Germinal center (tissue), 1 donor: ENCODE measurements around the gene CNTN1.

Experiments used
- DNase-seq: peaks from one replicate; pipeline ENCODE4 v3.0.0; 2012; ENCODE audit warnings: mixed read lengths, low spot score

The CNTN1 gene

GRCh38 chr12:40853221-40853620, 161.0 kb downstream of the CNTN1 start:
- no peak for DNase-seq

- no peak for DNase-seq
Observed at GRCh38 chr12:40854604-40855003, 162.4 kb downstream of the CNTN1 start.

DNA sequence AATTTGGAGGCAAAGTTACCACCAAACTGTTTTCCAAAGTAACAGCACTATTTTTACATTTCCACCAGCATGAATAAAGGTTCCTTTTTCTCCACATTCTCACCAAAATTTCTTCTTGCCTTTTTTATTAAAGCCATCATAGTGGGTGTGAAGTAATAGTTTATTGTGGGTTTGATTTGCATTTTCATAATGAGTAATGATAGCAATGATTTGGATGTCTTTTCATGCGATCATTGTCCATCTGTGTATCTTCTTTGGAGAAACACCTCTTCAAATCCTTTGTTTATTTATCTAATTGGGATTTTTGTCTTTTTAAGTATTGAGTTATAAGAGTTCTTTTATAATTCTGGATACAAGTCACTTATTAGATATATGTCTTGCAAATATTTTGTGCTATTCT, 172.7 kb downstream of the CNTN1 start:
- DNase-seq, result no peak

DNA sequence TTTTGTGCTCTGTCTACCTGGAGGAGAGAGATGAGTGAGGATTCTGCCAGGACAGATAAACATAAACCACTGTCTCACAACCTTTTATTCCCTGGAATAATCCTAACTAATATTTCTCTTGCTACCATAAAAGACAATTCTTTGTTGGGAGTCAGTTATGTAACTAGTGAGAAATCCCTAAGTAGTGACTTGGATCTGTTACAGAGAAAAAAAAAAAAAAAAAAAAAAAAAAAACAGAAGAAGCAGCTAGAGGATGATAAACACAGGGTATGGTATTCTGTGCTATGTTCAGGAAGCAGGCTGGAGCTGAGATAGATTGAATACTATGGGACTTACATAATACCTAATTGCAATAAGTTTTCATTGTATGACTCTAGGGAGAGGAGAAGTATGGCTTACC, 178.7 kb downstream of the CNTN1 start:
- DNase-seq, result no peak

GRCh38 chr12:40874868-40875267, 182.6 kb downstream of the CNTN1 start:
- no peak for DNase-seq

DNA sequence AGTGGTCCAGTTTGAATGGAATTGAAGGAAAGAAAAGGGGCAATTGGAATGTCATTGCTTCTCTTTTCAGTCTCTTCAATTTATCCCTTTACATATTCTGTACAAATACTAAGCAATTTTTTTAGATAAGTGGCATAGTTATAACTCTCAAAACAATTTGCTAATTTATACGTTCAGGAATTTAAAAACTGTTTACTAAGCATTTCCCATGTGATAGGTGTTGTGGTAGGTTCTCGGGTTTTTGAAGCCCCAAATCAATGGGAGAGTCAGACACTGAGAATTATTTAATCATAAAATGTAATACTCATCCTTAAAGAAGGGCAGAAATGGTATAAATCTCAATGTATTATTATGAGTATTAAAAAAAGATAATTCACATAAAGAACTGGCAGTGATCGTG, 197.1 kb downstream of the CNTN1 start:
- DNase-seq, result no peak

GRCh38 chr12:40892528-40892927, 200.3 kb downstream of the CNTN1 start:
- no peak for DNase-seq

DNA sequence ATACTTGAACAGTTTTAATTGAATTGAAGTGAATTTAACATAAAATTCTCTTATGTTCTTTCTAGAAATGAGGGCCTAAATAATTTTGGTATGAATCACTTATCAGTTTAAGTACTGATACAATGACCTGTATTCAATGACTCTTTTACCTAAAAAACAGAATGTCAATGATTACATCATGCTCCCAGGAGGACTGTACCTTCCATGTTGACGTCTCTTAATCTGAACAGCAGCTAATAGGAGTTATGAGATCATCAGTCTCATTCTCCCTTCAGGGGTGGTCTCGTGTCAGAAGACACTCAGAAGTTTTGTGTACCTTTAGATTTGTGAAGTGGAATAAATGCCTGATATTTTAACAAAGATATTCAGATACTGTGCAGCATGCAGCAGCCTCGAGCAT, 206.3 kb downstream of the CNTN1 start:
- no peak for DNase-seq

DNA sequence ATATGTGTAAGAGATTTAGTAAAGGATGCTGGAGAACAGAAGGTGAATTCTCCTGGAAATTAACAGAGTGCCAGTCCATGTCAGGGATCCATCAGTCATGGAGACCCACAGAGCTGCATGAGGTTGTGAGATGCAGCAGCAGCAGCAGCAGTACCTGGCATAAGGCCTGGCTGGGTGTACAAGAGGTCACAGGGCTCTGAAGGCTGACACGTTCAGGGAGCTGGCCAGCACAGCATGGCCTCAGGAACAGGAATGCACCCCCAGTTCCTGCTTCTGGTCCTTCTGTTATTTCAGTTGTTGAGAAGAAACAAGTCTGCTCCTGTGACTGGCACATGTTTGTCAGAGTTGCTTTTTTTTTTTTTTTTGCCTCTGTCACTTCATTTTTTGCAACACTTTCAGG, 210.8 kb downstream of the CNTN1 start:
- DNase-seq, result no peak

GRCh38 chr12:40907115-40907527, 214.9 kb downstream of the CNTN1 start:
- DNase-seq, result no peak

GRCh38 chr12:40911676-40912075, 219.4 kb downstream of the CNTN1 start:
- DNase-seq, result no peak

DNA sequence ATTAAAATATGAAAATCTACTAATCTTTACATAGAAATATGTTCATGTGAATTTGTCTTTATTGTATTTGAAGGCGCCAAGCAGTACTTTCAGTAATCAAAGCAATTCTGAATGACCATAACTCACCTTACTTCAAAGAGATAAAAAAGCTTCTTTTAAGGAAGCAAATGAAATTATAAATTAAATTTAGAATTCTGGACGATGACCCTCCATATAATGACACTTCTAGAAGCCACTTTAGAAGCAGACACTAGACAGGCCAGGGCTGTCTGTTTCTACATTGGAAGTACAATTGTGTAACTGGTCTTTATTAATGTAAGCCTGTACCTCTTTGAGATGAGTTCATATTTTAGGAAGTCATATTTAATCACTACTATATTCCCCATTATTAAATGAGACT, 222.9 kb downstream of the CNTN1 start:
- DNase-seq, result no peak

DNA sequence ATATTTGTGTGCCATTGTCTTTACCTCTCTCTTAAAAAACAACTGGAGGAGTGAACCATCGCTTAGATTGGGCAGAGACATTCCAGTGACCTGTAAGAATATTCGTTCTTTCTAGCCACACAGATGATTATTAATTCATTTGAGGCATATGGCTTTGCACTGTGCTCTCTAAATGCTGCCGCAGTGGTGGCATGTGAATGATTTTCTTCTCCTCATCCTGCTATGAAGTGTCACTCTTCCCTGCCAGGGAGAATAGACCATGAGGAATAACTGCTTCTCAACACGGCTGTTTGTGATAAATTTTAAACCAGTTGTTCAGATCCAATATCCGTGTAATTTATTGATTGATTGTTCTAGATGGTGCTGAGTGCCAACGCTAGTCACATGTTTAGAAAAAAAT, 225.3 kb downstream of the CNTN1 start:
- DNase-seq, result no peak

DNA sequence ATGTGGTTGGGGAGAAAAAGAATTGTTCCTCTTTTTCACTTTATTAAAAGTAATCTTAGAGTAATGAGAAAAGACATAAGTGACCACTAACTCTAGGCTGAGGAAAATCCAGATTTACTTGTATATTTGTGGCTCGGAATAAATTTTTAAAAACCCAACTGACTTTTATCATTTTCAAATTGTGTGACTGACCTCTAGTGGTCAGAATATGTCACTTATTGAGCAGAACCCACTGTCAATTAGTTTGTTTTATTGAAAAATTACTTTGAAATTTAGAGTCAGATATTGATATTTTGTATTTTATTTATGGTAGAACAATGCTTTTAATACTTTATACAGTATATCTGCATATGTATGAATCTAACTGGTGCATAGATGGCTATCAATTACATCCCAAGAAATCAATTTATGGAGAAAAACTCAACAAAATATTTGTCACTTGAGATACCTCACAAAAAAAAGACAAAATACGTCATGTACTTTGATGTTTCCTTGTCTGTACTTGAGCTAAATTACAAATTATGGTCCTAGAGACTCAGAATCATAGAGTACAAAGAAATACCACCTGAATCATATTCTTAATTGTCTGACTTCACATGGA, 229.4 kb downstream of the CNTN1 start:
- DNase-seq, result peak; percentile 2

- no peak for DNase-seq
Observed at GRCh38 chr12:40937891-40938290, 245.7 kb downstream of the CNTN1 start.

GRCh38 chr12:40942326-40942725, 250.1 kb downstream of the CNTN1 start:
- no peak for DNase-seq

DNA sequence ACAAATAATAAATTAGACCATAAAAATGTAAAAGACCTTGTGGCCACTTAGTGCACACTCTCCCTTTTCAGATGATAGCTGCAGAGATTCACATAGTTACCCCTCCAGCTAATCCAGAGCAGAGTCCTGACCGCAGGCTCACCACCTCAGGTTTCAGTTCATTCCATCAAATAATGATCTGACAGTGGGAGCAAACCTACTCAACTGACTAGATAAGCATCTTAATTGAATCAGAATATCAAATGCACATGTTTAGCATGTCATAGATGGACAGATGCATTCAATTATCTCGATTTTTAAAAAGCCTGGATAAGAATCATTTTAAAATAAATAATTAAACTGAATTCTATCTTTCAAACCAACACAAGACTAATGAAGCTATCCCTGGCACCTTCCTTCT, 253.5 kb downstream of the CNTN1 start:
- no peak for DNase-seq

GRCh38 chr12:40946612-40947194, 254.5 kb downstream of the CNTN1 start:
- DNase-seq, result peak; percentile 13

DNA sequence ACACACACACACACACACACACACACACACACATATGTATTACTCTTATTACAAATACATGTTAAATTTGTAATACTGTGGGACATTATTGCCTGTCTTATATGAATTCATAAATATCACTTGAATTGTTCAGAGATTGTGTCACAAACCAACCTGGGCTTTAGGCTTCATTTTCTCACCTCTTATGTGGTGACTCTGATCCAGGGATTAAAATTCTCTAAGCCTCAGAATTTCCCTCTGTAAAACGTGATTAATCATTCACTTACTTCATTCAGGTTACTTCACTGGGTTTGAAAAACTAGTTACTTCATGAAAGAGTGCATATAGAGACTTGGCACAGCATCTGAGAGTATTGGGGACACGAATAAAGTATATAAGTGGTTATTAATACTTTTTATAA, 255.6 kb downstream of the CNTN1 start:
- no peak for DNase-seq

DNA sequence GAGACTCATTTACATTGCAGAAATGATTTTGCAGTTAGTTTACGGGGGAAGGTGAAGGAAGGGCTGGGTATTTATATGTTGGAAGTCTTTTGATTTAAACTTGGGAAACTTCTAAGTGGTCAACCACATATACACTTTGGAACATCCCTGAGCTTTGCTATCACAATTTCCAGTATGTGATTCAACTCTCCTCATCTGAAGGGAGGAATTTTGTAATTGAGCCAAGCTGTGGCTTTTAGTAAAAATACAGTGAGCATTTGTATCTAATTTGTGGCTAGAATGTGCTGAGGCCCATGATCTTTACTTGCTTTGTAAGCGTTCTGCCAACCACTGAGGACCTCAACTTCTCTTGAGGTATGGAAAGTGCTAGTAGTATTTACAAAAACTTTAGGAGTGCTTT, 260.8 kb downstream of the CNTN1 start:
- DNase-seq, result no peak

DNA sequence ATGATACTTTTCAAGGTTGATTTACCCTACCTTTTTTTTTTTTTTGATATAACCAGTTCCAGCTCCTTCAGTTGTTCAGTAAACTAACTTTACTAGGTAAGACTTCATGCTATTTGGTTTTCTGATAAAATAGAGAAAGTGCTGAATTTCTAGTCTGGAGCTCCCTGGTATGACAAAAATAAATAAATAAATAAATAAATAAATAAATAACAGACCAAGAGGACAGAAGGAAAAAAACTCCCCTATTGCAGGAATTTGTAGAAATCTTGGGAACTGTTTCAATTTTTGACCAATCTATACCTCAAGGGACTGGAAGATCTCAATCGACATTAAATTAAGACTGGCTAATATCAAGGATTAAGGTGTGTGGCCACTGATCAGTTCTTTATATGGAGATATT, 265.2 kb downstream of the CNTN1 start:
- no peak for DNase-seq

DNA sequence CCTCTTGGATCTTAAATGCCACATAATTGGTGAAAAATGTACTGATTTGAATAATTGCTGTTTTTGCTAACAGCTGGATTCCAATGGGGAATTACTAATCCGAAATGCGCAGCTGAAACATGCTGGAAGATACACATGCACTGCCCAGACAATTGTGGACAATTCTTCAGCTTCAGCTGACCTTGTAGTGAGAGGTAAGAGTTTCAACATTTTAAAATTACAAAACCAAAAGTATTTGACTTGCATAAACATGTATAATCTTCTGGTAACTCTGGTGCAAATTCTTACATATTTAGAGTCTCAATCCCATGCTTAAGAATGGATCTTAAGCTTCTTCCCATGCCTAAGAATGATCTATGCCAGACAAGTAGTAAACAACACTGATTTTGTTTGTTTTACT, 266.8 kb downstream of the CNTN1 start:
- no peak for DNase-seq

DNA sequence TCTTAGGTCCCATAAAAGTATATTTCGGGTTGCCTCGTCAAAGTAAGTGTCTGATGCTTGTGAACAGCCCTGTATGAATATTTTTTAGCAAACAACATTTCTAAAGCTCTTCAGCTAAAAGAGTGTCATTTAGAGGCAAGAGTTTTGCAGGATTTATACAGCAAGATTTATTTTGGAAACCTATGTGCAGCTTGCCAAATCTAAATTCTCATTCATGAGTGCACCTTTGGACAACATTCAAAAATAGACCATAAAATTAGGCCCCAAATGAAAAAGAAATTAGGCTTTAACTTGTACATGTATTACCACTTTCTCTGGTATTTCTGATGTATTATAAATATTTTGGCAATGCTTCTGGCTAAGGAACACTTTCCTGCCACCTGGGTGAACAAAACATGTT, 271.5 kb downstream of the CNTN1 start:
- DNase-seq, result no peak

- no peak for DNase-seq
Observed at GRCh38 chr12:40969796-40970195, 277.6 kb downstream of the CNTN1 start.
